ENCODE data around the gene GREM2.

Gene GREM2

DNA sequence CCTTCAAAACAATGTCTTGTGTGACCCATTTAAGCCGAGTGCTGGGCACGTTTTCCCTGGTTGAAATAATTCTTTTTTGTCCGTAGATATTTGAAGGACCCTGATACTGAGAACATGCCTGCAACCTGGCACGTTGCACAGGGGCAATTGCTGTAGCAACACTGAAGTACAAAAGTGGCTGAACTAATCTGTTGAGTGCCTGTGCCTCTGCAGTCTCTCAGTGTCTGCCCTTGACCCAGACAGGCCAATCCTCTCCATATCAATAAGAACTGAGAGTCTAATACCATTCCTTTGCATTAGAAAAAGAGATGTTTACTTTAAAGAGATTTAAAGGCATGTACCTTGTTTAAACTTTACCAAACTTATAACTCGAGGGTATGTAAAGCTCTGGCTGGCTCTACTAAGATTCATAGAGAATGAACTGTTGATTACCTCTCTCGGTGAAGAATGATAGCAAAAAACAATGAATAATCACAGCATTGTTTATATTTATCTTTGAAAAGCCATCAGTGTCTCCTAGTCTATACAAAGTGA, 2.4 kb downstream of the GREM2 start:
- no peak for DNase-seq

DNA sequence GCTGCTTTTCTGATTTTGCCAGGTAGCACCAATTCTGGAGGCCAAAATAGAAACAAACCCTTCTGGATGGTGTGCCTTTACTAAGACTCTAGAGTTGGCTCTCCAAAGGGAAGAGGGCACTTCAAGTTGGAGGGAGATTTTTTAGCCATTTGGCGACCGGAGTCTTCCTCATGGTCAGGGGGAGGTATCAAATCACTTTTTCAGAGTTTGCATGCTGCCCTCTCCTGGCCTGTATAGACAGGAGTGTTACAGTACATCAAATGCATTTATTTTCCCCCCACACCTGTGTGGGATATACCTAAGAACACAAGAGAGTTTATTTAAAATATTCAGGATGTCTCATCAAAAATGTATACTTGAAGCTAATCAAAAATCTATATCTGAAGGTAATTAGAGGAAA, 3.2 kb downstream of the GREM2 start:
- DNase-seq, result no peak

DNA sequence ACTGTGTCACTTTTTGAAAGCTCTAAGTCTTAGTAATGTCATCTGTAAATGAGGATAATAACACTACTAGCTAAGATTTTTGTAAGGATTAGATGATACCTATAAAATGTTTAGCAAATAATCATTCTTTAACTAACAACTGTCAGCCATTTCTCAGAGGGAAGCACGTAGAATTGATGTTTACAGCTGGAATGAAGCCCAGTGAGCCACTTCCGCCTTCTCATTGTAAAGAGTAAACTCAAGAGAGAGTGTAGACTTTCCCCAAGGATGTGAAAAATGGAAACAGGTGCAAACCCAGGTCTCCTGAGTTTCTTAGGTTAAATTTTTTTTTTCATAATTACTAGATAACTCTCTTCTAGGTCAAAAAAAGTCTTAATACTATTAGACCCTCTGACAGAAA, 4.9 kb downstream of the GREM2 start:
- DNase-seq, result no peak

DNA sequence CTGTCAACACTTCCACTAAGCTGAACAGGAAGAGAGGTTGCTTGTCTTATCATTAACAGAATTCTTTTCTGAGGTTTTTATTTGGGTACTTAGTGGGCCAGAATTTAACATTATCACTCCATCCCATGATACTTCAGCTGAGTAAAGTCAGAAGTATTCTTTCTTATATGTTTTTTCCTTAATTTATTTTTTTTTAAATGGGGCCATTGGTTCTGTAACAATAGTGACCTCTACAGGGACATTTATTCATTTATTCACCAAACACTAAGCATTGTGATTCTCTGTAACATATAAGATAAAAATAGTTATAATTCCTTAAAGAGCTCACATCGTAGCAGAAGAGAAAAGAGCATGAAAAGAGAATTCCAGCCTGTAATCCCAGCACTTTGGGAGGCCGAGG, 9.8 kb downstream of the GREM2 start:
- no peak for DNase-seq

DNA sequence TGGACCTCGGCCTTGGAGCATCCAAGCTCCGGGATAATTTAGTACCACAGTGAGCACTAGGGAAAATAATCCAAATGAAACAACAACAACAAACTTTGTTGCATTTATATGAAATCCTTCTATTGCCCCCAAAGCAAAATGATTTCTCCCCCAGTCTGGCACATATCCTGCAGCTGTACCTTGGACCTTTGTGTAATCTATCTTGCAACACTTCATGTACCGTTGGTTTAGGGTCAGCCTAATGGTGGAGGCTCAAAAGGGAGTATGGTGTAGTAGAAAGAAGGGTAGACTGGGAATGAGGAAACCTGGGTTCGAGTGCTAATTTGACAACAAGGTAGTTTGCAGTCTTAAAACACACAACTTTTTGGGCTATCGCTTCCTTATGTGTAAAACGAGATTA, 12.1 kb downstream of the GREM2 start:
- DNase-seq, result no peak

DNA sequence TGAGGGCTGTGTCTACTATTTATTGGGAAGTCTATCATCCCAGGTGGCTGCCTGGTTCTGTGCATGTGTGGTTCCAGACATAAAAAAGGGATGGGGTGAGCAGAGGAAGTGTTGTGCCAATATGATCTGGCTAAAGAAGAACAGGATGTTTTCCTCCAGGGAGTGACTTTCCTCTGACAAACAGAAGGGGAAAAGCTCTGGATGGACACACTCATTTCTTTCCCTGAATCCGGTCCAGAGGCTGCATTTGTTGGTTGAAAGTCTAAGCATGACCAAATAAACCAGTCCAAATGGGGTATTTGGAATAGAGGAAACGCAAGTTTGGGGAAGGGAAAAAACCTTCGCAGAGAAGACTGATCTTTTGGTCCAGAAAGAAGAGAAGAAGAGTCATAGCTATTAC, 12.7 kb downstream of the GREM2 start:
- no peak for DNase-seq

DNA sequence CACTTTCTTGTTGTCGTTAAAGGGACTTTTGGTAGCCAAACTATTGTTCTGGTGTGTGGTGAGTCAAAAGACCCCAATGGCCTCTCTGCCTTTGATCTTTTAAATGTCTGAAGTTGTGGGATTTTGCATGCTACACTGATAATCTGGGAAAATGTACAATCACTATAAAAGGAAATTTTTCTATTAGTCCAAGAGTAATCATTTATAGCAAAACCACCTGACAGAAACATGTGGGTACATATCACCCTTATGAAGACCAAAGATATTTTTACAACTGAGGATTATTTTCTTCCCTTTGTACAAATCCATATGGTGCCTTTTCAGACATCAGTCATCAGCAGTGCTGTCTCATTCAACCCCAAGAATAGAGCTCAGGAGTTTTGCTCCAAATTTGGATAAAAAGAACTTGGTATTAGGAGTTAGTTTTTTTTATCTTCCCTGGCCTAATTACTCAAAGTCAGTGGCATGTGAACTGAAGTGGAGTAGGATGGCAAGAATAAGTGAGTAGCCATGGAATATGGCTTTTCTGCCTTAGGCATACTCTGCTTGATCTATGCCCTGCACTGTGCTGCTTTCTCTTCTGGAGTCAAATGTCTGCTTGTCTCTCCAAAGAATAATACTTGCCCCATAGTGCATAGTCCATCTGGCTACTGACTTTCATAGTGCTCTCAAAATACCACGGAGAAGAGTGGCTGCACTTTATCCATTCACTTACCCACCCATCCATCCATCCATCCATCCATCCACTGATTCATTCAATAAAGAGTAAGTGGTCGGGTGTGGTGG, 13.5 kb downstream of the GREM2 start:
- no peak for DNase-seq

DNA sequence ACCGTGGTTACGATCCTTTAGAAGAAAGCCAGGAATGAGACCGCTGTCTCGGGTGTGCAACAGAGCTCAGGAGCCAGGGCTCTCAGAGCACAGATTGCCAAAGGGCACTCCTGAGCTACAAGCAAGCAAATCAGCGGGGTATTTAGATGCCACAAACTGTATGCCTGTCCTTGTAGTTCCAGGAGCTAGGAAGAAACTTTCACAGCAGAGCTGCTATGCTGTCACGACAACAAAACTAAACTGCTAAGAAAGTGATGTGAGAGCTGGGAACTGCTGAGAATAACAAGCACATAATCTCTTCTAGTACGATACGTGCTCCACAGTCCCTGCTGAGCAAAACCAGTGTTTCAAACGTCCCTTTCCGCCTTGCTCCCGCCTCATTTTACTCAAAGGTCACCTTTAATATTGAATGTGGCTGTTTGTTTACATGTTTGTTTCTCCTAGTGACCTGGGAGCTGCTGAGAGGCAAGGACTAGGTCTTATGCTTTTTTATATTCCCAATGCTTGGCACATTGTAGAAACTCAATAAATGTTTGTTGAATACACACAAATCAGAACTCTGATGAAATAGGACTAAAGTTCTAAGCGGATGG, 14.7 kb downstream of the GREM2 start:
- DNase-seq, result peak in 1 of 14 donors; percentile 43

DNA sequence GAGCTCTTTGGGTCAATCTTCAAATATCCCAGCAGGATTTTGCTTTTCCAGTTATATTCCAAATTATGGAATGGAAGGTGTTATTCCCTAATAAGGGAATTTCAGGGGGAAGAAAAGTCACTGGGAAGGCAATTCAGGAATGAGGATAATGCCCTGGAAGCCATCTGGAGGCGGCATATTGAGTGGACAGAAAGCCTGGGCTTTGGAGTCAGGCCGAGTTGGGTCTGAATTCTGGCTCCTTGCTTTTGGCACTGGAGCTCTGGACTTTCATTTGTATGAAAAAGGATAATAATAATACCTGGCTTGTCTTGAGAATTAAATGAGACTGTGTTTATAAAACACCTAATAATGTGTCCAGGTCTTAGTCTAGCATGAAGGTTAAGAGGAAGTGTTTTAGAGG, 16.5 kb downstream of the GREM2 start:
- peak in 1 of 14 donors; percentile 69 for DNase-seq

DNA sequence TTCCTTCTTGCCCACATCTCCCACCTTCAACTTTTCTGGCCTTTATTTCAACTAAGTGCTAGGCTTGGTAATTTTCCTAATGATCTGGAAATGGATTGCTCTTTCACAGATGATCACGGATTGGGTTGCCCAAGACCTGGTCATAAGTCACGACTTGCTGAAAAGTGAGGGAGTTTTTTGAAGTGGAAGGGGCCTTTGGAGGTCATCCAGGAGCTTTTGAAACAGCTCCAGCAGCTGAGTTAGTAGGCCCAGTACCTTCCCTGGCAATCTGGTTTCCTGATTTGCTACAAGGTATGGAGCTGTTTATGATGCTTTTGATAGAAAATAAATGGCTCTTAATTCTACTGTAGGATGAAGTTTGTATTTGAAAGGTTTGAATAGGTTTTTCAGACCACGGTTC, 20.4 kb downstream of the GREM2 start:
- no peak for DNase-seq

DNA sequence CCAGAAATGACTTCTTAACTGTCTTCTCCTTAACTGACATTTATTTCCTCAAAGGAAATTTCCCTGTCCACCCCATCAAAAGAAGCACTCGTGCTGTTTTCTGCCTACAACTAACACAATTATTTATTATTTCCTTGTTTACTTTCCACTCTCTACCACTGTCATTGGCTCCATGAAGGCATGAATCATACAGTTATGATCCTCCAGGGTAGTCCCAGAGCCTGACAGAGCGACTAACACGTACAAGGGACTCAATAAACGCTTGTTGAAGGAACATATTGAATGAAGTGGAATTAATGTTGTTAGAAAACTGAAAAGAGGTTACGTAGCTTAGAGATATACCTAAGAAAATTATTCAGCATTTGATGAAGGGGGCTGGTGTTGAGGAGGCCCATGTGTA, 20.9 kb downstream of the GREM2 start:
- DNase-seq, result no peak

DNA sequence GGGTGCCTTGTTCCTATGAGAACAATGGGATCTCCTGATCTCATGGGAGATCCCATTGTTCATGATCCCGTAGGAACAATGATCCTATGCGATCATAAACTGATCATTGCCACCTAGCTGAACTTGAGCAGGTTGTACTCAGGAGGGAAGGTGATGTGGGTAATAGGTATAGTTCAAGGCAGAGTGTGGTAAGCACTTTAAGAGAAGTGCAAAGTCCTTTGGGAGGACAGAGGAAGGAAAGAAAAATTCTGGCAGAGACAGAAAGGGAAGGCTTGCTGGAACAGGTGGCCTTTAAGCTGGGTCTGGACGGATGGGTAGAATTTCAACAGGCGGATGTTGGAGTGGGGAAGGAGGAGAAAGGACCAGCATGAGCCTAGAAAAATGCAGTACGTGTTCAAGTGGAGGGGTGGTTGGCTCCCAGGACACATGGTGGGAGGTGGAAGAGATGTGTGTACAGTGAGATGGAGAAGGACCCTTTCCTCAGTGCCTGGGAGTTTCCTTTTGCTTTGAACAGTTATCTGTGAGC, 22.3 kb downstream of the GREM2 start:
- DNase-seq, result no peak

DNA sequence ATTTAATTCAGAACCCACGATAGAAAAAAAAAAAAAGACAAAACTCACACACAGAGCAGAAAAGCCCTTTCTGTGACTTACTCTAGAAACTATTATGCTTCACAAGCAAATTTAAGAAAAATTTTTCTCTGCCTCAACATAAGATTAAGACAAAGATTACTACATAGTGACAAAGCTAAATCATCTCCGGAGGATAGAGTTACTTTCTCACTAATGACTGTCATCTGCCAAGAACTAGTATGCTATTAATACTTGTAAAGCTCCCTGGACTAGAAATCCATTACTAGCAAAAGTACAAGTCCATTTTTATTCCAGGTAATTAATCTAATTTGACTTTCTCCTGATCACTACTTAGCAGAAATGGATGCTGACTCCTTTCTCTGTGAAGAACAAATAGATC, 25.9 kb downstream of the GREM2 start:
- DNase-seq, result no peak

DNA sequence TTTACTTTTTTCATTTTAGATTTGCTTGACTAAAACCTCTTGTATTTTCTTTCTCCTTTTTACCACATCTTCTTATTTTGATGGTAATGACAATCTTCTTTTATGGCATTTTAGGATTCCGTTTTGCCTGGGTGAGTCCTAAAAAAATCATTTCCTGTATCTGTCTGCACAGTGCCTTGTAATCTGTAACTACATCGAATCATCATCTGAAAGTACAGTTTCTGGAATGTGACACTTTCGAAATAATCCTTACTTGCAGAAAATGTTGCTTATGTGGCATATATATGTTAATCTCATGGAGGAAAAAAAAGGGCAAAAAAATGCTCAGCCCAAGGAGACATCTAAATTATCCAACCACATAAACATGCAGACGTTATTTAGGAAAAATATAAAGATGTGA, 29.0 kb downstream of the GREM2 start:
- no peak for DNase-seq

DNA sequence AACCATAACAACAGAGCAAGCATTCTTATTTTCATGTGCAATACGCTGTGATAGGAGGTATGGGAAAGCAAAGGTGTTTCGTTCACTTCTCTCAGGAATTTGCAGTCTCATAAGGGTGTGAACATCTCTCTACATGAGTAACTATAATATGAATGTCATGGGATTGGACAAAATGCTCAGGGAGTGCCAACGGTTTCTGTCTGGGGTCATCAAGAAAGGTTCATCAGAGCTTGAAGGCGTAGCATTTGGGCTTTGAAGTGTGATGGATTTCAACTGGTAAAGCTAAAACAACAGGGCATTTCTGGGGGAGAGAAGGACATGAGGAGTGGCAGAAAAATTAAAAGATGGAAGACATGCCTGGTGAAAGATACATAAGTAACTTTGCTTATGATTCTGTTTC, 32.4 kb downstream of the GREM2 start:
- DNase-seq, result no peak

DNA sequence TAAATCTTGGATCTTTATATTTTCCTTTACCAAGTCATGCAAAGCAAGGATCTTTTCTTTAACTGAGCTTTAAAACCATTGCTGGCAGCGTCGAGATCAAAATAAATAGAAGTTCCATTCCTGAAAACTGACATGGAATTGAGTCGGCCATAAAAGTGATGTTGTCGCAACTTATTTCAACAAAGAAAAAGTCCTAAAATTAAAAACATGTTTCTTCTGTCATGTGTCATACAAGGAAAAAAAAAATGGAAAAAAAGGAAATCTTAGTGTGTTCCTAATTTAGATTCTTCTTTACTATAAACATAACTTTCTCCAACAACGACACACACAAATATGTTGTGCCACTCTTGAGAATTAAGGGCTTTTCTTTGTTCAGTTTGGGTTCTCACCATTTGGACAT, 34.9 kb downstream of the GREM2 start:
- DNase-seq, result no peak

DNA sequence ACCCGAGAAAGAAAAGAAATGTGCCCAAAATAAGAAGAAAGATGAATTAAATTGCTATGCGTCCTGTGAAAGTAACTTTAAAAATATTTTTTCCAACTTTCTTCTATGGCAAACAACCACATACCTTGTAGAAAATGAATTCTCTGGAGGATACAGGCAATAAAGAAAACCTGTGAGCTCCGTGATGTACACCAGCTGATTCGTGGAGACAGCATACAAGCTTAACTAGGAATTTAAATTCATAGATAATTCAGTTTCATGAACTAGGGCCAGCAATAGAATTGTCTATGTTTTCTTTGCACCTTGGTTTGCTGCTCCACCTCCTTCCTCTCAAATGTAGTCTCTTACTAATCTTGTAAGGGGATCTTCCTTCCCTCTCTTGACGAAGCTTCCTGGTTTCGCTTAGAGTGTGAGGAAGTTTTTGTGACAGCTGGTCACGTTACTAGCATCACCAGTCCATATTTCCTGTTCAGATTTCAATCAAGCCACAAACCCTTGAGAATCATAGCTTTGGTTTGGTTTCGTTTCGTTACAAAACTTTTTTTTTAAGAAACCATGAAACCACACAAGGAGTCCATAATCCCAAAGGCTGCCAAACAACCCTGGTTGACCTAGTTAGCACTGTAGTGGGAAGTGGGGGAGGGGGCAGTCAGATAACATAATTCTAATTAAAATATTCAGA, 35.8 kb downstream of the GREM2 start:
- no peak for DNase-seq

DNA sequence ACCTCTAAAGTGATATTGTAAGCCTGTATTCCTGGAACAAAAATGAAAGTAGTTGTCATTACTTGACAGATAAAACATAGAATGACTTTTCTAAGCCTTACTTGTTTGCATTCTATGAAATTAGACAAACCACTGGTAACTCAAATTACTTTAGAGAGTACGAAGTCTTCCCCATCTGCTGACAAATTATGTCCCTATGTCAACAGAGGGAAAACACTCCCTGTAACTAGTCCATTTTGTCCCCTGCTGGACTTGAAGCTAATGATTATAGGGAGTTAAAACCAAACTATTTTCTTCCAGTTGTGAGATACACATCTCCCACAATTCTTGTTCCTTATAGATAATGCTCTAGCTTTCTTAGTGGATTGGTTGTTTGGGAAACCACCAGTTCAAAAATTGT, 39.6 kb downstream of the GREM2 start:
- DNase-seq, result no peak

DNA sequence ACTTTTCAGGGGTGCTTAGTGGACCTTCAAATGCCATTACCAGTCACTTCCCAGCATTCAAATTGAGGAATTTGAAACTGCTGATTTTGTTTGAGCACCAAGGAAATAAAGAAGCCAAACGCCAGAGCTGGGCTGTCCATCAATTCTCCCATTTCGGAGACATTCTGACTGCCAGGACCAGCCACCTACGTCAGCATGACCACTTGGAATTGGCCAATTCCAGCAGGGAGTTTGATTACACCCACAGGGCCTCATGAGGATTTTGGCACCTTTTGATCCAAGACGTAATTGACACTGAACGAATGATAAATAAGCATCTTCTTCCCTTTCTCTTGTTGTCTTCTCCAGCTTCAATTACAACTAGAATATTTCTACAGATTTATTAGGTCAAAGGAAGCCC, 40.2 kb downstream of the GREM2 start:
- DNase-seq, result no peak

DNA sequence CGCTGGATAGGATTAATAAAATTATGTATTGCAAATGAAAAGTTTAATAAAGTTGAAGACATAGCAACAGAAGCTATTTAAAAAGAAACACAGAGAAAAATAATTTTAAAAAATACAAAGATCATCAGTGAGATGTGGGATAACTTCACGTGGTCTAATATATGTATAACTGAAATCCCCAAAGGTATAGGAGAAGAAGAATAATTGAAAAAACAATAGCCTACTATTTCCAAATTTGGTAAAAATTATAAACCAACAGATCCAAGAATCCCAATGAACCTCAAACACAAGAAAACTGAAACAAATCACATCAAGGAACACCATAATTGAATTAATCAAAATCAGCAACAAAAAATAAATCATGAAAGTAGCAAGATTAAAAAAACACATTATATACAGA, 44.9 kb downstream of the GREM2 start:
- no peak for DNase-seq

DNA sequence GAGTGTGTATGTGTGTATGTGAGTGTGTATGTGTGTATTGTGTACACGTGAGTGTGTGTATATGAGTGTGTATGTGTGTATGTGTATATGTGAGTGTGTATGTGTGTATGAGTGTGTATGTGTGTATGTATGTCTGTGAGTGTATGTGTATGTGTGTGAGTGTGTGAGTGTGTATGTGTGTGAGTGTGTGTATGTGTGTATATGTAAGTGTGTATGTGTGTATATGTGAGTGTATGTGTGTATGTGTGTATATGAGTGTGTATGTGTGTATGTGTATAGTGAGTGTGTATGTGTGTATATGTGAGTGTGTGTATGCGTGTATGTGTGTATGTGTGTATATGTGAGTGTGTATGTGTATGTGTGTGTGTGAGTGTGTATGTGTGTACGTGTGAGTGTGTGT, 49.2 kb downstream of the GREM2 start:
- no peak for DNase-seq

DNA sequence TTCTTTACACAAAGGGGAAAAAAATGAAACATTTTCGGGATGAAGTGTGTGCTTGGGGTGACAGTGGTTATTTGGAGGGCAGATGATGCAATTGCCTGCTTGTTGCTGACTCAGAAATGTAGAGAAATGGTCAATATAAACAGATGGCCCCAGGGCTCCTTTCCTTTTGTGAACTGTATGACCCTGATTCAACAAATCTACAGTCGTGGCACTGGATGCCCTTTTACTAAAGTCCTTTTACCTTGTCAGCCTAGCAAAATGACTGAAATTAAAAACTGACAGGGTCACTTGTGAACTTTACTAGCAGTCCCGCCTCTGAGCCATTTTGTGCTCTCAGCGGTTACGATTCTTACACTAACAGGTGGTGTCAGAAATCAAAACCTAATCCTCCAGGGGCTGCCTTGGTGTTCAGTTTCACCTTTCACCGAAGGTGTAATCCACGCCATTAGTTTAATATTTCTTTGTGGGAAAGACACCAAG, 49.8 kb downstream of the GREM2 start:
- DNase-seq, result no peak

DNA sequence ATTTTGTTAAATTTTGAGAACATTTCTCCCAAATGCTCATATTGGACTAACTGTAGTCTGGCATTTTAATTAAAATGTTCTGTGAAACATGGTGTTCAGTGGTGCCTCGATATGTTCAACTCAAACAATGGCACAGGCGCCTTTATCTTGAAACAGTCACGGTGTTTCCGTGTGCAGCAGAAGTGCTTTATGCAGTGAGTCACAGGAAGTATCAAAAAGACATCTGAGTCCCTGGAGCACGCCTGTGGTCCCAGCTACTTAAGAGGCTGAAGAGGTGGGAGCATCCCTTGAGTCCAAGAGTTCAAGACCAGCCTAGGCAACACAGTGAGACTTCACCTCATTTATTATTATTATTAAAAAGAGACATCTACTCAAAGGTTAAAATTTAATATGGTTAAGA, 52.2 kb downstream of the GREM2 start:
- no peak for DNase-seq
